B cell (primary cell): Measurements from ENCODE around the gene UNC5A. TPM values are rescaled to one million over a fixed set of nuclear protein-coding genes. Genes with fewer than 3 reads are reported as not detected.

Source experiments
- ATAC-seq: fragments of 200-7000 bp; cut with Tn5 transposase; one replicate; pipeline ENCODE4 v1.10.0; 2021; ENCODE audit warnings: low read depth, mild to moderate bottlenecking, moderate number of reproducible peaks, moderate library complexity
- CTCF ChIA-PET: fragments of 350-600 bp; sonication (Branson Sonifier 250); formaldehyde crosslinking; loops from one replicate; lab custom pipeline; 2021; ENCODE audit warnings: antibody characterized with exemption, inconsistent platforms; lab: Charles Lee
- POLR2A ChIA-PET: fragments of 350-600 bp; sonication (Branson Sonifier 250); formaldehyde crosslinking; loops from one replicate; lab custom pipeline; 2021; ENCODE audit warnings: antibody characterized with exemption; lab: Charles Lee
- DNase-seq: peaks from one replicate; pipeline ENCODE4 v3.0.0; 2013
- H2AFZ ChIP-seq: 2 replicates; pipeline ENCODE4 v1.6.1; 2012; ENCODE audit warnings: mild to moderate bottlenecking, low read depth, low read length; ENCODE audit not compliant: insufficient read depth, poor library complexity, severe bottlenecking
- H3K27ac ChIP-seq, 2 donors: 1 replicate in 1 of 2; 2 replicates in 1 of 2; pipeline ENCODE4 v1.5.1; 2012 to 2013; ENCODE audit warnings: low read length in 2 of 2, mild to moderate bottlenecking in 2 of 2, moderate library complexity in 1 of 2
- H3K27me3 ChIP-seq, 4 experiments: fragments of 200-600 bp in 1 of 4; sonication (generic) in 1 of 4; replicated peaks in 1 of 4; 1 replicate in 2 of 4; 2 replicates in 2 of 4; pipeline versions ENCODE4 v1.6.1 to v1.7.0; 2013 to 2016; ENCODE audit warnings: low read length in 3 of 4, mild to moderate bottlenecking in 2 of 4, mixed read lengths in 1 of 4, moderate library complexity in 1 of 4; ENCODE audit not compliant: insufficient read depth in 4 of 4, control insufficient read depth in 3 of 4; ENCODE audit errors: control extremely low read depth in 1 of 4
- H3K36me3 ChIP-seq, 2 experiments: replicated peaks in 1 of 2; 1 replicate in 1 of 2; 2 replicates in 1 of 2; pipeline versions ENCODE4 v1.6.1 to v1.7.1; 2013; ENCODE audit warnings: low read length in 1 of 2; ENCODE audit not compliant: insufficient read depth in 2 of 2, control insufficient read depth in 1 of 2; ENCODE audit errors: control extremely low read depth in 1 of 2, extremely low read depth in 1 of 2
- H3K4me1 ChIP-seq, 2 donors: fragments of 200-600 bp in 1 of 2; sonication (generic) in 1 of 2; 1 replicate in 1 of 2; 2 replicates in 1 of 2; pipeline versions ENCODE4 v1.5.1 to v1.6.1; 2013 to 2017; ENCODE audit warnings: low read length in 2 of 2; ENCODE audit not compliant: control insufficient read depth in 2 of 2, insufficient read depth in 2 of 2
- H3K4me2 ChIP-seq: replicated peaks from 2 replicates; pipeline ENCODE3; 2012; ENCODE audit warnings: mild to moderate bottlenecking, low read depth, low read length; ENCODE audit not compliant: poor library complexity, severe bottlenecking
- H3K4me3 ChIP-seq, 5 experiments: fragments of 200-600 bp in 1 of 5; sonication (generic) in 1 of 5; 1 replicate in 3 of 5; 2 replicates in 2 of 5; pipeline versions ENCODE4 v1.5.1 to v1.7.0; 2011 to 2016; ENCODE audit warnings: low read length in 4 of 5, mild to moderate bottlenecking in 4 of 5, low read depth in 2 of 5, control low read depth in 1 of 5, moderate library complexity in 1 of 5; ENCODE audit not compliant: insufficient read depth in 1 of 5; ENCODE audit errors: control extremely low read depth in 1 of 5, extremely low read depth in 1 of 5
- H3K79me2 ChIP-seq: fragments of 200-600 bp; sonication (generic); one replicate; pipeline ENCODE4 v1.6.0; 2016; ENCODE audit warnings: low read length; ENCODE audit not compliant: control insufficient read depth, insufficient read depth
- H3K9ac ChIP-seq: fragments of 200-600 bp; sonication (generic); 2 replicates; pipeline ENCODE4 v1.6.1; 2017; ENCODE audit warnings: mild to moderate bottlenecking, low read length, moderate library complexity
- H3K9me3 ChIP-seq, 3 donors: one replicate each; pipeline versions ENCODE4 v1.6.1 to v1.7.1; 2013; ENCODE audit warnings: low read length in 2 of 3; ENCODE audit not compliant: control insufficient read depth in 2 of 3, insufficient read depth in 1 of 3; ENCODE audit errors: control extremely low read depth in 1 of 3
- H4K20me1 ChIP-seq: 2 replicates; pipeline ENCODE4 v1.6.0; 2012; ENCODE audit warnings: mild to moderate bottlenecking, low read length; ENCODE audit not compliant: insufficient read depth, control insufficient read depth, poor library complexity, severe bottlenecking
- H3K27ac Mint-ChIP-seq: one replicate; pipeline ENCODE4 v1.8.0; 2021; ENCODE audit warnings: mixed read lengths
- H3K27me3 Mint-ChIP-seq: one replicate; pipeline ENCODE4 v1.8.0; 2021; ENCODE audit warnings: mixed read lengths
- H3K4me1 Mint-ChIP-seq: one replicate; pipeline ENCODE4 v1.8.0; 2021; ENCODE audit warnings: mixed read lengths
- H3K4me3 Mint-ChIP-seq: one replicate; pipeline ENCODE4 v1.8.0; 2021; ENCODE audit warnings: mixed read lengths
- H3K9me3 Mint-ChIP-seq: one replicate; pipeline ENCODE4 v1.8.0; 2022; ENCODE audit warnings: mixed read lengths; ENCODE audit not compliant: insufficient read depth
- CTCF ChIP-seq: fragments of 200-600 bp; IDR thresholded peaks from one replicate; pipeline ENCODE4 v1.8.0; 2022; ENCODE audit warnings: antibody characterized with exemption, mild to moderate bottlenecking
- EZH2 ChIP-seq: IDR thresholded peaks from 2 replicates; pipeline ENCODE4 v1.6.1; 2012; ENCODE audit warnings: borderline replicate concordance, low read depth, mild to moderate bottlenecking, moderate library complexity, low read length; ENCODE audit not compliant: insufficient read depth, poor library complexity, severe bottlenecking
- WGBS: methylation state at CpG from one replicate; pipeline ENCODE4 v1.1.5; 2013; ENCODE audit warnings: missing lambda C conversion rate; ENCODE audit not compliant: insufficient coverage; 5-methylcytosine and 5-hydroxymethylcytosine counted together
- intact Hi-C: fragments of 100-400 bp; cut with micrococcal nuclease; formaldehyde crosslinking; loops from one replicate; pipeline ENCODE4 v1.10.0; 2022
- polyA plus RNA-seq: library from polyadenylated mRNA; depleted of rRNA; stranded (reverse); fragments of >200 nt; gene quantifications from 2 replicates; pipeline ENCODE4 v1.2.3, GENCODE V29; 2012
- total RNA-seq, 2 donors: library from RNA; stranded (reverse); fragments of 120-200 nt in 1 of 2; gene quantifications; 1 replicate in 1 of 2; 2 replicates in 1 of 2; pipeline versions ENCODE4 v1.2.3 to v1.2.4, GENCODE V29; 2013 to 2022

Gene UNC5A
- total and polyA plus RNA-seq, 2 donors (not counting 1 experiment from before 2014, with no cell fraction given) = not detected

GRCh38 chr5:176887252-176887849 lies 77.0 kb downstream of the UNC5A start:
- H4K20me1 ChIP-seq = no peaks in the 10 kb centered on the region
- no peaks in the 10 kb centered on the region for H3K9me3 Mint-ChIP-seq
- no peak overlapping the region for H2AFZ ChIP-seq
- H3K79me2 ChIP-seq = no peaks in the 10 kb centered on the region
- ATAC-seq = no peak
- H3K9me3 ChIP-seq = no peaks in the 10 kb centered on the region
- POLR2A ChIA-PET = no interaction called here
- H3K27ac Mint-ChIP-seq = no peak overlapping the region
- intact Hi-C loops = no loop called here
- no peak overlapping the region for H3K4me2 ChIP-seq
- H3K4me1 ChIP-seq = no peaks in the 10 kb centered on the region
- H3K36me3 ChIP-seq = no peaks in the 10 kb centered on the region
- H3K27me3 Mint-ChIP-seq = peaks cover 17% of the 10 kb centered on the region
- no peak overlapping the region for H3K4me3 ChIP-seq
- H3K27me3 ChIP-seq = peaks cover 0 to 7% (median 0%) of the 10 kb centered on the region in 4 experiments
- no peak overlapping the region for H3K4me3 Mint-ChIP-seq
- H3K27ac ChIP-seq = no peak overlapping the region
- H3K4me1 Mint-ChIP-seq = no peaks in the 10 kb centered on the region
- TF ChIP-seq CTCF = no peak
- TF ChIP-seq EZH2 = no peak
- no peak overlapping the region for H3K9ac ChIP-seq
- DNase-seq = no peak
- CTCF ChIA-PET = no interaction called here
- 88% methylated on average over 28 of the region's 28 CpGs for WGBS

DNA sequence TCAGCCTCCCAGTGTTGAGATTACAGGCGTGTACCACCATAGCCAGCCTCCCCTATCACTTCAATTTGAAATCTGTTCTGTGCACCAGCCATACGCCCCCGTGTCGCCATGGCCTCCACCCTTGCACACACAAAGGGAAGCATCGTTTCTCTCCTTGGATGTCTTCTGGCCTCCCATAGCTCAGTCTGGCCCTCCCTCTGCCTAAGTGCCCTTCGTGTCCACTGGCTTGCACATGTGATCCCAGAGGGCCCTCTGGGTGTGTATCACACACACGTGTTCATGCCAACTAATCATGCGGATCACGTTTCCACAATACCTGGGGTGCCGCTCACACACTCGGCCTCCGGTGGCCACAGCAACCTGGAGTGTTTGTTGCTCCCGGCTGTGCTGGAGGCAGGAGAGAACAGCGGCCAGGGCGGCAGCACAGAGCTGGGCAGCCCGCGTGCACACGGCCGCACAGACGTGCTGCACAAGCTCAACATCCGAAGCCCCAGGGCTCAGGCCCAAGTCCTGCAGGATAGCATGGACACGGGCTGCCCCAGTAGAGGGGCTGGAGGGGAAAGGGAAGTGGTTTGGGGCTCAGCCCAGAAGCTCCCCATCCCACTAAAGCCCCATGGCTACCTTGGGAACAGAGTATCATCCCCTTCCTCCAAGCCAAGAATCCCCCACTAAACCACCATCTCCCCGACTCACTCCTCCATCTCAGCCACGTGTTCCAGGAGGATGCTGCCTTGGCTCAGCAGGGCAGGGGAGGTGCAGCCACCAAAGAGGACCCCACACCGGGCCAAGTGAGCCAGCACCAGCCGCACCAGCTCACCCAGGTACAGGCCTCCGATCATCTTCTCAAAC lies 77.9 kb downstream of the UNC5A start:
- Mint-ChIP-seq H3K4me3 (no peak overlapping the region), H3K4me1 (no peaks in the 10 kb centered on the region), H3K9me3 (no peaks in the 10 kb centered on the region), H3K27ac (no peak overlapping the region), H3K27me3 (peaks cover 14% of the 10 kb centered on the region)
- Histone ChIP-seq H2AFZ (no peak overlapping the region), H3K27ac (no peak overlapping the region), H4K20me1 (no peaks in the 10 kb centered on the region), H3K4me2 (no peak overlapping the region), H3K4me3 (no peak overlapping the region), H3K9me3 (no peaks in the 10 kb centered on the region), H3K79me2 (no peaks in the 10 kb centered on the region), H3K36me3 (no peaks in the 10 kb centered on the region), H3K4me1 (no peaks in the 10 kb centered on the region), H3K27me3 (peaks cover 0 to 7% (median 0%) of the 10 kb centered on the region in 4 experiments), H3K9ac (no peak overlapping the region)
- ChIA-PET POLR2A (no interaction called here), CTCF (no interaction called here)
- TF ChIP-seq EZH2 = no peak
- no peak for TF ChIP-seq CTCF
- intact Hi-C loops = no loop called here
- DNase-seq (no peak), ATAC-seq (no peak)
- WGBS = 89% methylated on average over 24 of the region's 27 CpGs
